HT-29 (cell line): Measurements from ENCODE around the gene CCDC122. TPM values are rescaled to one million over a fixed set of nuclear protein-coding genes. Genes with fewer than 3 reads are reported as not detected.
A peak's percentile ranks its signal among the peaks of the same experiment; 100 is the strongest.
"Not testable (repeated sequence)": the region's sequence is repeated elsewhere in the genome, so short reads cannot be mapped to it uniquely, and the experiment has no call there.

Experiments used
- DNase-seq: peaks from one replicate; pipeline ENCODE4 v3.0.0-alpha.2; 2015; ENCODE audit warnings: low spot score
- total RNA-seq: library from RNA; depleted of rRNA; stranded (reverse); fragments of >200 nt; shearing (Covaris generic); gene quantifications from 2 replicates; pipeline ENCODE4 v1.2.3, GENCODE V29; 2014

CCDC122 gene
- total RNA-seq, 1 experiment from 2014 or later, result 1.1 TPM

DNA sequence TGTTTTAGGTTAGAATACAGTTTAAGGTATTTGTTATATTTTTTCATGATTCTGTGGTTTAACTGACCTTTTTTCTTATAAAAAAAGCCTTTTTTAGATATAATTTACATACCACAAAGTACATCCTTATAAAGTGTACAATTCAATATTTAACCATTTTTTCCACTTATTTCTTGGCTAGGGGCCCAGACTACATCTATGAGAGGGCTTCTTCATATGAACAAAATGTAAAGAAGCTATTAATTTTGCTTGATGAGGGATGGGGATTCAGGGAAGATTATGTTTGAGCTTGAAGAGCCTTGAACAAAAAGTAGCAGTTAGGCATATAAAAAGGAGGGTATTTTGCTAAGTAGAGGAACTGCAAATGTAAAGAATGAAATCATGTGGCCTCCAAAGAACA, 2.2 kb downstream of the CCDC122 start:
- no peak for DNase-seq

DNA sequence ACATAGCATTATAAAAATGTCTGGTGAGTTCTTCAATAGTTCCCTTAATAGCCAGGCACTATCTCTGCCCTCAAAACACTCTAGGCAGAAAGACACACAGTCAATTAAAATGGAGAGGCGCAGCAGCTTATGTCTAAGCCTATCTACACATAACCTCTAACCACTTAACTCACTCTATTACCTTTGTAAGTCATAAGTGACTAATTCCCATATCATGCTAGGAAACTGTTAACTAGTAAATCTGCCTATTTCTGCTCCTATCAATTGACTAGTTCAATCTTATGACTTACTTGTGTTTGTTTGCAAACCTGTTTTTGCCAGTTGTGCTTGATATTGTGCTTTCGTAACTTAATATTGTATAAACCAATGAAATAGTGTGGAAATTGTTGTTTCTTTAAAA, 3.2 kb downstream of the CCDC122 start:
- no peak for DNase-seq

DNA sequence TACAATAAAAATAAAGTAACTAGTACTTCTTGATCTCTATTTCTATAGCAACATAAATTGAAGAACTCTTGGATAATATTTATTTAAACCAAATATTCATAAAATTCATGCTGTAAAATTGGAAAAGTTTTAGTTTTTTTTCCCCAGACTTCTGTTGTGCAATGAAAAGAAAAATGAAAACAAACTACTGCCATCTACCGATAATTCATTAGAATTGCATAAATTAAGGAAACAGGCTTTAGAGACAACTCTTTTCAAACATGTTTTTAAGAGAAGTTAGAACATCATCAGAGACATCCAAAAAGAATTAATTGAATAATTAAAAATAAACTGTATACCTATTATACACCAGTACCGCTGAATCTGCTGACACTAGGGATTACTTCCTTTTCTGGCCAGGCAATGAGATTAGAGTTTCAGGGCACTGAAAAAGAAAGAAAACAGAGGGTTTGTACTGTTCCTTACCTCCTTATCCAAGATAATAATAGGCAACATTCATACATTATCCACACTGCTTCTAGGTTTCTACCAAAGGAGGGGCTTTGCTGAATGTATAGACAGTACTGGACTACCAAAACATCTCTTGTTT, 4.9 kb downstream of the CCDC122 start:
- peak; percentile 50 for DNase-seq

DNA sequence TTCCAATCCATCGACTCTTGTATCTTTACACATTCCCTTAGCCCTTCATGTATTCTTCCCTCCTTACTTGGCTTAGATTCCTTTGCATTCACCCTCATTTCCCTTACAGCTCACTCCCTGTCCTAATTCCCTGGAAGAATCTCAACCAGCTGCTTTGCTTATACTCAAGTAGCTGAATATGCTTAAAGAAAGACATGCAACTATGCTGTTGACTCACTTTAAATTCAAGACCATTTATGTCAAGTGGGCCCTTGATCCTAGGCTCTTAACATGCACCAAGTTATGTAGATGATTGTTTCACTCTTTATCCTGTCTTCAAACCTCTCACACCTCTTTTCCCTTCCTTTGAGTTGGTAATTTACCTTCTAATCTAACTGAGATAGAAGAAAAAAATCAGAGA, 7.4 kb downstream of the CCDC122 start:
- DNase-seq, result no peak

DNA sequence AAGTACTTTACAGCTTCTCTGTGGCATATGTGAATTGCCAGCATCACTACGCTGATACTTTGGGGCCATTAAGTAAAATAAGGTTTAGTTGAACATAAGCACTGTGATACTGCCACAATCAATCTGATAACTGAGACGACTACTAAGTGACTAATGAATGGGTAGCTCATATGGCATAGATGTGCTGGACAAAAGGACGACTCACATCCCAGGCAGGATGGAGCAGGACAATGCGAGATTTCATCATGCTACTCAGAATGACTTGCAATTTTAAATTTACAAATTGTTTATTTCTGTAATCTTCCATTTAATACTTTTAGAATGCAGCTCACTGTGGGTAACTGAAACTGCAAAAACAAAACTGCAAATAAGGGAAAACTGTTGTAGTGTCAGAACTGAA, 13.6 kb downstream of the CCDC122 start:
- no peak for DNase-seq

DNA sequence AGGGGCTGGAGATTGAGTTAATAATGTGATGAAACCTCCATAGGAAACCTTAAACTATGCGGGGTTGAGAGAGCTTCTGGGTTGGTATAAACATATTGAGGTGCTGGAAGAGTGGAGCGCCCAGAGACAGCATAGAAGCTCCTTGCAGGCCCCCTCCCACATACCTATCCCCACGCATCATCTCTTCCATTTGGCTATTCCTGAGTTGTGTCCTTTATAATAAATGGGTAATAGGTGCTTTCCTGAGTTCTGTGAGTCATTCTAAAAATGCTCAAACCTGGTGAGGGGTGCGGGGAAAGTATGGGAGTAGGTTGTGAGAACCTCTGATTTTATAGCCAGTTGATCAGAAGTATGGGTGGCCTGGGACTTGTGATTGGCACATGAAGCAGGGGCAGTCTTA, 14.6 kb downstream of the CCDC122 start:
- no peak for DNase-seq

DNA sequence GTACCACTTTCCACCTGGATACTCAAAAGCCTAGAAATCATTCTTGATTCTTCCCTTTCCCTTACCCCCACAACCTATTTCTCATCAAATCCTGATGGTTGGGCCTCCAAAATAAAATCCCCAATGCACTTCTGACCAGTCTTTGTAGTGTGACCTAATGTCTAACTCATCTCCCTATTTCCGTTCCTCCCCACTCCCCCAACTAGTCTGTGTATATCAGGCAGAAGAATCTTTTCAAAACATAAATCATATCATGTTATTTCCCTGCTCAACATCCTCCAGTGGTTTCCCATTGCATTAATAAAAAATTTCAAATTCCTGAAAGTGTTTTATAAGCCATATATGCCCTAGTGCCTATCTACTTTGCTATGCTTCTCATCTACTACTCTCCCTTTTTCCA, 17.7 kb downstream of the CCDC122 start:
- no peak for DNase-seq

DNA sequence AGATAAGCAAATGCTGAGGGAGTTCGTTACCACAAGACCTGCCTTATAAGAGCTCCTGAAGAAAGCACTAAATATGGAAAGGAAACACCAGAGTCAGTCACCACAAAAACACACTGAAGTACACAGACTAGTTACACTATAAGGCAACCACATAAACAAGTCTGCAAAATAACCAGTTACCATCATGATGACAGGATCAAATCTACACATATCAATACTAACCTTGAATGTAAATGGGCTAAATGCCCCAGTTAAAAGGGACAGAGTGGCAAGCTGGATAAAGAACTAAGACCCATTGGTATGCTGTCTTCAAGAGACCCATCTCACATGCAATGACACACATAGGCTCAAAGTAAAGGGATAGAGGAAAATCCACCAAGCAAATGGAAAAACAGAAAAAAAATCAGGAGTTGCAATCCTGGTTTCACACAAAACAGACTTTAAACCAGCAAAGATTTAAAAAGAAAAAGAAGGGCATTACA, 26.6 kb downstream of the CCDC122 start:
- no peak for DNase-seq

DNA sequence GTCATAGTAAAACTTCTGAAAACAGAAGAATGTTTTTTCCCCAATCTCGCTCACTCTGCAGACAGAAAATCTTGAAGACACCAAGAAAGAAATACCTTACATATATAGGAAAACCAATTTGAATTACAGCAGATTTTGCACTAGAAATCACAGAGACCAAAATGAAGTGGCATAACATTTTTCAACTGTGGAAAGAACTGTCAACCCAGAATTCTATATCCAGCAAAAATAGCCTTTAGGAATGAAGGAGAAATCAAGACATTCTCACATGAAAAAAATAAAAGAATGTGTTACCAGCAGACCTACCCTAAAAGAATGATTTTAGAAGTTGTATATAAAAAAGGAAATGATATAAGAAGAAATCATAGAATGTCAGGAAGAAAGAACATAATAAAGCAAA, 28.7 kb downstream of the CCDC122 start:
- DNase-seq, result no peak

DNA sequence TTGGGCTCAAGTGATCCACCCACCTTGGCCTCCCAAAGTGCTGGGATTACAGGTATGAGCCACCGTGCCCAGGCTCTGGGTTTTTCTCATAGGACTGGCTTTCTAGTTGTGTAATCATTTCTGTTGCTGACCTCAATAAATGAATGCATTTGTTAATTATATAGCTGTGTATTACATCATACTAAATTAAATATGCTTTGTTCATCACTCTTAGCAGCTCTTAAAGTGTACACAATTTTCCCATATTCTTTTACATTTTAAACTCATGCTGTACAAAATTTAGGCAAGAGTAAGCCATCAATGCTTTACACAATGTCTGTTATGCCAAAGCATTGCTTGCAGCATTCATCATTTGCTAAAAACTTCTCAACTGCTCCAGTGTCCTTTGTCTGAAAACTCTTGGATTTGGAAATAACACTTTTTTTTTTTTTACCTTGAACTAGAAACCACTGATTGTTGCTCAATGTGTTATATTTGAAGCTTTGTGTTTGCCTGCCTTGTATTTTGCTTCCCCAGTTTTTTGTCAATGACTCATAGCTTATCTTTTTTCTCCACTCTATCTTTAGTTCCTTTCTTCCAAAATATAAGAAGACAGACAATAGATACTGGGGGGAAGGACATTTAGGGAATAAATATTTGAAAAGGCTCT, 31.4 kb downstream of the CCDC122 start:
- DNase-seq, result no peak

DNA sequence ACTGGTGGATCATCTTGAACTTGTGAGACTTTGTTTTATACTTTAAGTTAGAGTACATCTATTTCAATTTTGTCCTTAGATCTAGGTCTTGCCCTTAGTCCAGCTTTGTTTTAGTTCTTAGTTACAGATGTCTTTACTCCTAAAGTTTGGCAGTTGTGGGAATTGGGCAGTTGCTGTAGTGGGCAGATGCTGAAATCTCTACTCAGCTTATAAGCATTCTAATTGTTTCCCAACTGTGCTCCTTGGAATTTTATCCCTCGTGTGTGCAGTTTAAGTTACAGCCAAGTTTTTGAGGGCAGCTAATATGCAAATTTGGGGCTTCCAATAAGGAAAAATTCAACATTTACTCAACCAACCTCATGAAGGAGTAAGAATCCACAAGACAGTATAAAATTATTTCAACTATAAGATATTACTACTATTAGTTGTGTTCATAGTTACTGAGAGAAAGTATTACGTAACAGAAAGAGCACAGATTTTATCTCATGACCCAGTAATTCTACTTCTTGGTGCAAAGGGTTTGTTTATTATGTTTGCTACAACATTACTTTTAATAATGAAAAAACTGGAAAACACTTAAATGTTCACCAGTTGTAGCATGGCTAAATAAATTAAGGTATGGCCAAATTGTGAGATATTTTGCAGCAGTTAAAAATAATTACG, 32.9 kb downstream of the CCDC122 start:
- DNase-seq, result no peak

DNA sequence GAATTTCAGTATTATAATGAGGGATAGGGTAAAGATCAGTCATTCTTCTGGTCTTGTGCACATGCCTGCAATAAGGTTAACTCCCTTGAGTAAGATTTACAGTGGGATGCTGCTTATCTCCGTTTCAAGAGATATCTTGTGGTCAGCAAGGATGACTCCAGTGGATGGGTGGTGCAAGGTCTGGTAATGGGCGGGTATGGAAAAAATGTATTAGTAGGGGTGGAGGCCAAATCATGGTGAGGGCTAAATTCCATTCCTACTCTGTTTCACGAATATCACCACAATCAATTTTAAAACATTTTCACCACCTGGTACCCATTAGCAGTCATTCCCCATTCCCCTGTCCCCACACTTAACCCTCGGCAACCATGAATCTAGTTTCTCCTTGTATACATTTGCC, 40.6 kb downstream of the CCDC122 start:
- DNase-seq, result no peak

DNA sequence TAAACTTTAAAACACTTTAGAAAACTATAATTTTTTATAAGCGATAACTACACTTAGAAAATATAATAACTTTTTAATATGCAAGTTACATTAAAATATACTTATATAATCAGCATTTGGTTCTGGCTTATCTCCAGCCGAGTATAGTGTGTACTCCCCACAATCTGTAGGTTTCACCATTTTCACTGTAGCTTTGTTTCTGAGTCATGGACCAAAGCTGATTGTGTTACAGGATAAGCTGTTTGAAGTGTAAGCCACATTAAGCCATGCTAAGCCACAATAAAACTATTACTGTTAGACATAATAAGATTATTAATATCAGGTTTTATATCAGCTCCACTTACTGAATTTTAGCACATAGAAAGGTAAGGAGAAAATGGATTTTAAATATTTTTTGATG, 43.8 kb downstream of the CCDC122 start:
- DNase-seq, result no peak

DNA sequence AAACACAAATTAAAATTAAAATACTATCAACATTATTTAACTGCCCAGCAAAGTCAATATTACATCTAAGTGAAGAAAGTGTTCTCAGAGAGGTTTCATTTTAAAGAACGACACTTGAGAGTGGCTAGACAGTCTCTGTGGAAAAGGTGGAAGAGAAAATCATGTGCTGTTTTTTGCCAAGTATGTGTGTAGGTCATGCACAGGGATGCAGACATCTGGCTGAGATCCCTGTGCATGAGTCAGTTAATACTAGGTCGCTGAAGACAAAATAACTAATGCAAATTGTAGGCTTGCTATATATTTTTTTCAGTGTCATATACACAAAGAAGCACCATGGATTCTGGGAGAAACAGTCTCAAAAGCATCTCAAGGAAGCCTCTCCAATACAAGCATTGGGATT, 48.5 kb downstream of the CCDC122 start:
- DNase-seq, result no peak

DNA sequence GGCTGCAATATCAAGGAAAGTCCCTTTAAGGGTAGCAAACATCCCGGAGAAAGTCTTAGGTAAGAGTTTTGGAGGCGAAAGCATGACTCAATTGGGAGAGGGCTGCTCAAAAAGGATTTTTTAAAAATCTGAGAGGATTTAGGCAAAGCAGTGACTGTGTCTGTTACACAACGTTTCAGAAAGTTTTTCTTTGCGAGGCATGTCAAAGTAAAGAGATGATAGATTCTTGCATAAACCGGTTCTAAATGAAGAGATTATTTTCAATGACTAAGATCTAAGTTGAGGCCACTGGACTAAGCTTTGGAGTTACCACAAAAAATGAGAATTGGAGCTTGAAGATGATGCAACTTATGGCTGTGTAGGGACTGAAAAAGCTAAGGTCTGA, 49.1 kb downstream of the CCDC122 start:
- no peak for DNase-seq

DNA sequence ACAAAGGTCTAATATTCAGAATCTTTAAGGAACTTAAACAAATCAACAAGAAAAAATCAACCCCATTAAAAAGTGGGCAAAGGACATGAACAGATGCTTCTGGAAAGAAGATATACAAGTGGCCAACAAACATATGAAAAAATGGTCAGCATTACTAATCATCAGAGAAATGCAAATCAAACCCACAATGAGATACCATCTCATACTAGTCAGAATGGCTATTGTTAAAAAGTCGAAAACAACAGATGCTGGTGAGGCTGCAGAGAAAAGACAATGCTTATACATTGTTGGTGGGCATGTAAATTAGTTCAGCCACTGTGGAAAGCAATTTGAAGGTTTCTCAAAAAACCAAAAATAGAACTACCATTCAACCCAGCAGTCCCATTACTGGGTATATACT, 54.9 kb downstream of the CCDC122 start:
- not testable (repeated sequence) for DNase-seq

DNA sequence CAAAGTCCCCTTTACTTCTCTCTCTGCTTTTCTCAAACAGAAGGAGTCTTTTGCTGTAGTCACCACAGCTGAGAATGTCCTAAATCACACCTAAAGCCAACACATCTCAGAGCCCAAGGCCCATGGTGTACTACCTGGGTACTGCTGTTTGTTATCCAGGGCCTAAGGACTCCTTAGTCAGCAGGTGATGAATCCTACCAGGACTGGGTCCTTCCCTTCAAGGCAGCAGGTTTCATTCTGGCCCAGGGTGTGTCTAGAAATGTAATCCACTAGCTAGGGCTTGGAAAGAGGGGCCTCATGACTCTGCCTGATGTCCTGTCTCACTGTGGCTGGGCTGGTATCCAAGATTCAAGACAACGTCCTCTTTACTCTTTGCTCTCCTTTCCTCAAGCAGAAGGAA, 56.6 kb downstream of the CCDC122 start:
- no peak for DNase-seq

DNA sequence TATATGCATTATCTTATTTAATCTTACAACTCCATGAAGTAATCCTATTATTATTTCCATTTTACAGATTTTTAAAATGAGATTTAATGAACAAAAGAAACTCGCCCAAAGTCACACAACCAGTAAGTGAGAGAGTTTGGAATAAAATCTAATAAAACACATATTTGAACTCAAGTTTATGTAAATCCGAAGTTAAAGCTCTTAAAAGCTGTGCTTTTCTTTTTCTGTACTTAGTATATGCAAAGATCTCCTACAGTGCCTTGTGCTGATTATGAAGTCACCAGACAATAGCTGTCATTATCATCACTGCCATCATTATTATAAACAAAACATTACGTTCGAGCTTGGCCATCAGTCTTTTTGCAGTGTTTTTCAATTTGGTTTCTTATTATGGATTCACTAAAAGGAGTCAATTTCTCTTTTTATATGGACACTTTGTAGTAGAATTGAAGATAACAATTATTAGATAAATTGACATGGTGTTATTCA, 63.1 kb downstream of the CCDC122 start:
- DNase-seq, result no peak

DNA sequence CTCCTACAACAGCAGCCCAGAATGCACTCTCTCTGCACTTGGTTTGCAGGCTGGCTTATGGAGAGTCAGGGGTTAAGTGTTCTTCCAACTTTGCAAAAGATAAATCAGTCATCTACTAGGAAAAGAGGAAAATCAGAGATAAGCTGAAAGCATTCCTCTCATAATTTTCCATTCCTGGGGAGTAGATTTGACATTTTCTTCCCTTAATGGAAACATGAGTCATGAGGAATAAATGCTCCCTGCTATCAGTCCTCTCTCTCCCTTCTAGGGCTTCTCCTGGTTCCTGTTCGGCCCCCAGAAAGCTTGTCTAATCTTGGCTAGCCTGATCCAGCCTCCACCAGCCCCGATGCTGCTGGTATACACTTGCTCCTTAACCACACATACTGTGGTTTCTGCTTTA, 64.3 kb downstream of the CCDC122 start:
- DNase-seq, result no peak

DNA sequence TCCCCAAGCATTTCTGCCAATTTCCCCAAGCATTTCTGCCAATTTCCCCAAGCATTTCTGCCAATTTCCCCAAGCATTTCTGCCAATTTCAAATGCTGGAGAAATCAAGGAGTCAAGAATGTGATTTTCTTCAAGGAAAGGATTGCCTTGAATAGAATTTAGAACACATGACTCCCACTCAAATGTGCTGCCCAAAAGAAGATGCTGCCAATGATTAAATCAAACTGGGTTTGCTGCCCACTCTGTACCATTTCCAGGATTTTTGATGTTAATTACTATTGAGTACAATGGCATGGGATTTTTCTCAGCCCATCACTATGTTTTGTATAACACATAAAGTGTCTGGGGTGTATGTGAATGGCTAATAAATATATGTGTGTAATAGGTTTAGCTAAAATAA, 70.9 kb downstream of the CCDC122 start:
- DNase-seq, result no peak

DNA sequence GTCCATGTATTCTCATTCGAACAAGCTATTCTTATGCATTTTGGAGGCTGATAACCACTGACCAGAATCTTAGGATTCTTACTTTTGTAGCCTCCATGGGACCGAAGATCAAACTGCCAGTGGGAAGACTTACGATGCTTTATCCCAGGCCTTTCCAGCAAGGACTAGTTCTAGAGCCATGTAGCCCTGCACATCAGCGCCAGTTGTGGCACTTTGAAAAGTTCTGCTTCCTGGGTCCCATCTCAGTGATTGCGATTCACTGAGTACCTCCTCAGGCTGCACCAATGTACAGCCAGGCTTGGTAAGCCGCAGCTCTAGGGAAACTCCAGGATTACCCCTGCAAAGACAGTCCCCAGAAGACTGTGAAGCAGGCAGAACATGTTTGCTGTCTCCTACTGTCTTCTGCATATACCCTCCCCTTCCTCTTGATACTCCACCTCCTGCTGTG, 73.8 kb downstream of the CCDC122 start:
- DNase-seq, result no peak

DNA sequence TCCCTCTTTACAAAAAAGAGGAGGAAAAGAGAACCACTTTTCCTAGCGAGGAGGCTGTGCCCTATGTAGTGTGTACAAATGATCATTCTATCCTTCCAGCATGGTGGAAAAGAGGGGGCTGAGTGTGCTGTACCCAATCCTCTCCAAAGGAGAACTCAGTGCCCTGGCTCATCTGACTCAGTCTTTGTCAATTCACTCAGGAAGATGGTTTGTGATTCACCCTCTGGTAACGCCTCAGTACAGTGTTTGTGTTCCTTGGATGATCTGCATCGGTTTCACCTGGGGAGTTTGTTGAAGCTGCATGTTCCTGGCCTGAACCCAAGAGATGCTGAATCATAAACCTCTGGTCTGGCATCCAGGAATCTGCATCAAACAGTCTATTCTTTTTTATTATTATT, 74.5 kb downstream of the CCDC122 start:
- no peak for DNase-seq

DNA sequence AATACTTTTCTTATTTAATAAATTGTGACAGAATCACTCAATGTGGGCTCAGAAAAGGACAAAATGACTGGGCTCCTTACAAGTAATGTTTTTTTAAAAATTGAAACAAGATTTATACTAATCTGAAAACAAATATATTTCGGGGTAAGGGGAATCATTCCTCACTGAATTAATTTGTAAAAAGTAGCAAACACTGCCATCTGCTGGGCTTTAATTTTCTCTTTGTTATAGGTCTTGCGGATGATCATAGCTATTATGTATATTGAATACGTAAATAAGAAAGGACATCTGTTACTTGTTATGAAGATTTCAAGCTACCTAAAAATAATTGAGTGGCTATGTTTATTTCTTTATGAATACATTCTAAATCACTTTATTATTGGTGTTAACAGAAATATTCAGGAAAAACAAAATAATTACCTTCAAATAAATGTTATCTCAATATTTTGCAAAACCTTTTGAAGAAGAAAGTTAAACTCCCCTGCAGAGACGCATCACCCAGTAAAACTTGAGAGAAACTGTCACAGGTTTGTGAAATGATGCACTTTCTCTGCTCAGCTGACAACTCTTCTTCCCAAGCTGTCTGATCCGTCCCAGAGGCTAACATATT, 75.0 kb downstream of the CCDC122 start:
- DNase-seq, result peak; percentile 89
